Spleen (tissue), 11 donors: ENCODE results near the gene PTPRU. TPM values are rescaled to one million over a fixed set of nuclear protein-coding genes. Genes with fewer than 3 reads are reported as not detected.

ENCODE experiments used
- DNase-seq: peaks from one replicate; pipeline ENCODE4 v3.0.0-alpha.2; 2020
- H3K27ac ChIP-seq, 8 donors: fragments of 200-600 bp; sonication (generic) in 7 of 8; 1 replicate in 4 of 8; 2 replicates in 4 of 8; pipeline versions ENCODE4 v1.5.0 to v1.8.0; 2016 to 2021; ENCODE audit warnings: inconsistent platforms in 4 of 8, mild to moderate bottlenecking in 4 of 8, moderate library complexity in 1 of 8
- H3K27me3 ChIP-seq, 7 donors: fragments of 200-600 bp; sonication (generic) in 6 of 7; replicated peaks in 1 of 7; 1 replicate in 4 of 7; 2 replicates in 3 of 7; pipeline versions ENCODE4 v1.5.0 to v1.8.0; 2016 to 2021; ENCODE audit warnings: inconsistent platforms in 3 of 7, mild to moderate bottlenecking in 1 of 7
- H3K36me3 ChIP-seq, 6 donors: fragments of 200-600 bp; sonication (generic) in 5 of 6; 1 replicate in 4 of 6; 2 replicates in 2 of 6; pipeline versions ENCODE4 v1.5.0 to v1.8.0; 2016 to 2021; ENCODE audit warnings: inconsistent platforms in 2 of 6
- H3K4me1 ChIP-seq, 6 donors: fragments of 200-600 bp; sonication (generic) in 5 of 6; 1 replicate in 3 of 6; 2 replicates in 3 of 6; pipeline versions ENCODE4 v1.5.0 to v1.8.0; 2016 to 2021; ENCODE audit warnings: inconsistent platforms in 3 of 6
- H3K4me3 ChIP-seq, 8 donors: fragments of 200-600 bp; sonication (generic) in 7 of 8; 1 replicate in 4 of 8; 2 replicates in 4 of 8; pipeline versions ENCODE4 v1.5.0 to v1.8.0; 2016 to 2021; ENCODE audit warnings: inconsistent platforms in 4 of 8, mild to moderate bottlenecking in 4 of 8, moderate library complexity in 2 of 8
- H3K9me3 ChIP-seq, 8 donors: fragments of 200-600 bp; sonication (generic) in 7 of 8; 1 replicate in 4 of 8; 2 replicates in 4 of 8; pipeline versions ENCODE4 v1.5.0 to v1.8.0; 2016 to 2021; ENCODE audit warnings: inconsistent platforms in 4 of 8
- CTCF ChIP-seq, 11 experiments: fragments of 200-600 bp in 7 of 11; fragments of 450-650 bp in 4 of 11; sonication (generic) in 4 of 11; IDR thresholded peaks in 8 of 11; conservative IDR thresholded peaks in 3 of 11; 1 replicate in 7 of 11; 2 replicates in 4 of 11; pipeline versions ENCODE4 v1.4.0 to v1.8.0; 2016 to 2021; ENCODE audit warnings: antibody characterized with exemption in 11 of 11, inconsistent platforms in 4 of 11, mild to moderate bottlenecking in 1 of 11
- POLR2A ChIP-seq, 3 donors: fragments of 450-650 bp; IDR thresholded peaks; one replicate each; pipeline ENCODE4 v1.5.1; 2017; ENCODE audit warnings: antibody characterized with exemption in 3 of 3, mild to moderate bottlenecking in 1 of 3
- POLR2AphosphoS5 ChIP-seq, 3 donors: sonication (generic); formaldehyde crosslinking; IDR thresholded peaks; one replicate each; pipeline ENCODE4 v1.5.1; 2017; ENCODE audit warnings: antibody characterized with exemption in 3 of 3
- WGBS, 5 donors: extraction: QIAGEN DNeasy Blood & Tissue Kit in 3 of 5; methylation state at CpG; one replicate each; pipeline versions ENCODE4 v1.1.5 to v1.1.7; 2013 to 2018; 5-methylcytosine and 5-hydroxymethylcytosine counted together
- intact Hi-C: fragments of 100-400 bp; cut with DNase I; formaldehyde crosslinking; loops from one replicate; pipeline ENCODE4 v1.15.0; 2023; ENCODE audit warnings: low total_unique reads
- polyA plus RNA-seq, 3 donors: library from polyadenylated mRNA; stranded (reverse); fragments of 200-250 nt; gene quantifications; one replicate each; pipeline ENCODE4 v1.2.1, GENCODE V29; 2013
- total RNA-seq, 7 donors: library from RNA; depleted of rRNA in 3 of 7; stranded (reverse); fragments of >200 nt in 3 of 7; fragmentation: NEBNext Ultra II Directional in 4 of 7; extraction: Animal tissue kit (Norgen Biotek cat#: 25700) in 4 of 7; gene quantifications; one replicate each; pipeline versions ENCODE4 v1.1.0 to v1.2.1, GENCODE V29; 2016 to 2021
- donor health status: healthy with polysubstance abuse.
- donor health status: DM: no; HTN: no; CAD: no; lungs with moderate emphysema.
- donor health status: DM: no; HTN: no; CAD: no.
- donor health status: Bipolar disorder and iron deficiency.
- donor health status: healthy.
- donor health status: DM: no; HTN: no; CAD: no.
- donor health status: DM: yes; HTN: yes; CAD: no.

The PTPRU gene
- total and polyA plus RNA-seq, 10 donors = 1.00 to 10.8 (median 5.2) TPM

- 67 to 83% (median 74%) methylated on average over 7 to 8 of the region's 8 CpGs for WGBS, 5 donors
- Histone ChIP-seq H3K36me3 (no peaks in the 10 kb centered on the region), H3K4me3 (no peak overlapping the region), H3K27me3 (peaks cover 0 to 82% (median 4%) of the 10 kb centered on the region in 7 donors), H3K9me3 (peaks cover 0 to 3% (median 0%) of the 10 kb centered on the region in 8 donors), H3K27ac (no peak overlapping the region), H3K4me1 (no peaks in the 10 kb centered on the region)
- intact Hi-C loops = no loop called here
- TF ChIP-seq POLR2AphosphoS5 (IDR thresholded peaks at IDR 0.05) (no peak), CTCF (IDR thresholded peaks at IDR 0.05 in 8 of 11, conservative IDR thresholded peaks at IDR 0.05 in 3 of 11) (no peak), POLR2A (IDR thresholded peaks at IDR 0.05) (no peak)
- peak; percentile 32 for DNase-seq
These were observed 33.1 kb downstream of the PTPRU start for GRCh38 chr1:29269382-29269781.

- no peaks in the 10 kb centered on the region for H3K4me1 ChIP-seq
- TF ChIP-seq POLR2AphosphoS5 (IDR thresholded peaks at IDR 0.05) (no peak), POLR2A (IDR thresholded peaks at IDR 0.05) (no peak), CTCF (IDR thresholded peaks at IDR 0.05 in 8 of 11, conservative IDR thresholded peaks at IDR 0.05 in 3 of 11) (no peak)
- intact Hi-C loops = no loop called here
- no peaks in the 10 kb centered on the region for H3K36me3 ChIP-seq
- no peaks in the 10 kb centered on the region for H3K9me3 ChIP-seq
- WGBS, 5 donors = 42 to 66% (median 44%) methylated on average over 3 of the region's 3 CpGs
- H3K27ac ChIP-seq = no peak overlapping the region
- peaks cover 0 to 71% (median 4%) of the 10 kb centered on the region in 7 donors for H3K27me3 ChIP-seq
- no peak overlapping the region for H3K4me3 ChIP-seq
- no peak for DNase-seq
These were observed 34.7 kb downstream of the PTPRU start for GRCh38 chr1:29270929-29271521.

- Histone ChIP-seq H3K36me3 (no peaks in the 10 kb centered on the region), H3K9me3 (no peaks in the 10 kb centered on the region), H3K4me3 (no peak overlapping the region), H3K27ac (no peak overlapping the region), H3K4me1 (no peaks in the 10 kb centered on the region), H3K27me3 (peaks cover 0 to 64% (median 4%) of the 10 kb centered on the region in 7 donors)
- TF ChIP-seq POLR2AphosphoS5 (IDR thresholded peaks at IDR 0.05) (no peak), POLR2A (IDR thresholded peaks at IDR 0.05) (no peak), CTCF (IDR thresholded peaks at IDR 0.05 in 8 of 11, conservative IDR thresholded peaks at IDR 0.05 in 3 of 11) (no peak)
- DNase-seq = no peak
- intact Hi-C loops = no loop called here
- whole genome bisulfite sequencing, 5 donors = 33 to 42% (median 37%) methylated on average over 7 of the region's 7 CpGs
These were observed 35.4 kb downstream of the PTPRU start for GRCh38 chr1:29271724-29272123.

- 74 to 83% (median 75%) methylated on average over 6 of the region's 6 CpGs for WGBS, 5 donors
- Histone ChIP-seq H3K36me3 (no peaks in the 10 kb centered on the region), H3K27me3 (peaks cover 0 to 58% (median 4%) of the 10 kb centered on the region in 7 donors), H3K9me3 (peaks cover 0 to 3% (median 0%) of the 10 kb centered on the region in 8 donors), H3K27ac (no peak overlapping the region), H3K4me3 (no peak overlapping the region), H3K4me1 (no peaks in the 10 kb centered on the region)
- intact Hi-C loops = no loop called here
- DNase-seq = no peak
- TF ChIP-seq CTCF (IDR thresholded peaks at IDR 0.05 in 8 of 11, conservative IDR thresholded peaks at IDR 0.05 in 3 of 11) = no peak
- TF ChIP-seq POLR2AphosphoS5 (IDR thresholded peaks at IDR 0.05) = no peak
- no peak for TF ChIP-seq POLR2A (IDR thresholded peaks at IDR 0.05)
These were observed 36.0 kb downstream of the PTPRU start for GRCh38 chr1:29272147-29272907.
